Kidney epithelial cell (primary cell): ENCODE data around the gene HOXB7. TPM values are rescaled to one million over a fixed set of nuclear protein-coding genes. Genes with fewer than 3 reads are reported as not detected.
A peak's percentile ranks its signal among the peaks of the same experiment; 100 is the strongest.

Source experiments
- DNase-seq: peaks from one replicate; pipeline ENCODE4 v3.0.0-alpha.2; 2010; ENCODE audit warnings: low read depth
- H3K27me3 ChIP-seq: 2 replicates; pipeline ENCODE4 v1.6.0; 2011; ENCODE audit warnings: low read length; ENCODE audit not compliant: control insufficient read depth, insufficient read depth
- H3K36me3 ChIP-seq: 2 replicates; pipeline ENCODE4 v1.5.1; 2011; ENCODE audit warnings: low read length; ENCODE audit not compliant: control insufficient read depth, insufficient read depth
- H3K4me3 ChIP-seq: 2 replicates; pipeline ENCODE4 v1.5.1; 2011; ENCODE audit warnings: low read depth, mild to moderate bottlenecking, control low read depth, low read length
- total RNA-seq: library from RNA; depleted of rRNA; stranded (reverse); fragments of >200 nt; gene quantifications from 2 replicates; pipeline ENCODE4 v1.2.3, GENCODE V29; 2015
- TF ChIP-seq, protein P1 (sequence below): IDR thresholded peaks from 2 replicates; pipeline ENCODE4 v1.5.1; 2011; ENCODE audit warnings: mild to moderate bottlenecking, moderate library complexity, low read length, control low read depth, inconsistent platforms; ENCODE audit not compliant: insufficient read depth, poor library complexity, severe bottlenecking

HOXB7 gene
- total RNA-seq, 1 donor from 2014 or later: 27.2 TPM

DNA sequence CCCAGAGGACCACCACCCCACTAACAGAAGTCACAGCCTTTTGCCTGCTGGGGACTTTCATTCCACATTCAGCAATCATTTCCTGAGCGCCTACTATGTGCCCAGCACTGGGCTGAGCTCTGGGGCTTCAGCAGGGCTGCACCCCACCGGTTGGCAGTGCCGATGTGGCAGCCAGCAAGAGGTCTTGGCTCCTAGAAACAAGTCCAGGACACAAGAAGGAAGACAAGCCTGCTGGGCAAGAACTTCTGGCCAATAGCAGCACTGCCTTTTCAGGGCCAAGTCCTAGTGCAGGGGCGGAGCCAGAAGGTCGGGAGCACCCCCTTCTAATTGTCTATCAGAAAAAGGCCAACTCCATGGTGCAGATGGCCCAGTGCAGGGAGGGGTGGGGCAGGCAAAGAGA, 28.3 kb upstream of the HOXB7 start:
- H3K27me3 ChIP-seq: no peaks in the 10 kb centered on the region
- no peak for DNase-seq
- H3K36me3 ChIP-seq: peaks cover 1% of the 10 kb centered on the region
- H3K4me3 ChIP-seq: no peak overlapping the region
- TF ChIP-seq, protein P1, sequence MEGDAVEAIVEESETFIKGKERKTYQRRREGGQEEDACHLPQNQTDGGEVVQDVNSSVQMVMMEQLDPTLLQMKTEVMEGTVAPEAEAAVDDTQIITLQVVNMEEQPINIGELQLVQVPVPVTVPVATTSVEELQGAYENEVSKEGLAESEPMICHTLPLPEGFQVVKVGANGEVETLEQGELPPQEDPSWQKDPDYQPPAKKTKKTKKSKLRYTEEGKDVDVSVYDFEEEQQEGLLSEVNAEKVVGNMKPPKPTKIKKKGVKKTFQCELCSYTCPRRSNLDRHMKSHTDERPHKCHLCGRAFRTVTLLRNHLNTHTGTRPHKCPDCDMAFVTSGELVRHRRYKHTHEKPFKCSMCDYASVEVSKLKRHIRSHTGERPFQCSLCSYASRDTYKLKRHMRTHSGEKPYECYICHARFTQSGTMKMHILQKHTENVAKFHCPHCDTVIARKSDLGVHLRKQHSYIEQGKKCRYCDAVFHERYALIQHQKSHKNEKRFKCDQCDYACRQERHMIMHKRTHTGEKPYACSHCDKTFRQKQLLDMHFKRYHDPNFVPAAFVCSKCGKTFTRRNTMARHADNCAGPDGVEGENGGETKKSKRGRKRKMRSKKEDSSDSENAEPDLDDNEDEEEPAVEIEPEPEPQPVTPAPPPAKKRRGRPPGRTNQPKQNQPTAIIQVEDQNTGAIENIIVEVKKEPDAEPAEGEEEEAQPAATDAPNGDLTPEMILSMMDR: no peak

DNA sequence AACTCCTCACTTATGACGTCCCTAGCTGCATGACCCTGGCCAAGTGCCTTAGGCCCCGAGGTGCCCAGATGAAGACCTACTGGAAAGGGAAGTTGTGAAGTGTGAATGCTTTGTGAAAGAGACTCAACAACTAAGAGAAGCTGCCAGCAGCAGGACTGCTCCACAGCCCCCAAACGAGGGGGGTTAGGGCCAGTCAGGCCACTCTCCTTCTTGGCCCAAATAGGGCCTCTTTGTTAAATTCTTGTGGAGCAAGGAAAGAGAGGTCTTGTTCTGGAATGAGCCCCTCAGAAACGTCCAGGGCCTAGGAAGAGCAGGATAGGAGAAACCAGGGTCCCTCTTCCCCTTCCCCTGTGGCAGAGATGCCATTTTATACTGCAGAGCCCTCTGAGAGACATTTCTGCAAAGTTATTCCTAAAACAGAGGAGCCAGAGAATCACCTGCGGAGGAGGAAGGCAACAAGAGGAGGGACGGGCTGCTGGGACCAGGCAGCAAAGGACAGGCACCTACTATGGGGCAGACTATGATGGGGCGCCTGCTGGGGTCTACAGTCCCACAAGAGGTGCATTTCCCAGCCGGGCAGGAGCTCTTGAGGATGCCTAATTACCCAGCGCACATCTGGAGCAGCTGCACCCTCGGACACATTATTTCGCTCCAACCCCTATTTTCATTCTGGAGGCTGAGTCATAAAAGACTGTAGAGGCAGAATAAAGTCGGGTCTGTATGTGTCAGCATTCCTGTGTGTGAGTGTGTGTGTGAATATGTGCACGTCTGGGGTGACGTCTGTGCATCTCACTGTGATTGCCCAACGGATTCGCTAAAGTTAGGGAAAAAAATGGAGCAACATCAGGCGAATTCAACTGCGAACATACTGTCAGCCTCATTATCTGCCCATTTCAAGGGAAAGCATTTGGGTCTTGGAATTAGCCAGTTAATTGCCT, 26.8 kb upstream of the HOXB7 start:
- no peaks in the 10 kb centered on the region for H3K36me3 ChIP-seq
- TF ChIP-seq, protein P1: no peak
- no peaks in the 10 kb centered on the region for H3K27me3 ChIP-seq
- peak; percentile 85 for DNase-seq
- H3K4me3 ChIP-seq: no peak overlapping the region

DNA sequence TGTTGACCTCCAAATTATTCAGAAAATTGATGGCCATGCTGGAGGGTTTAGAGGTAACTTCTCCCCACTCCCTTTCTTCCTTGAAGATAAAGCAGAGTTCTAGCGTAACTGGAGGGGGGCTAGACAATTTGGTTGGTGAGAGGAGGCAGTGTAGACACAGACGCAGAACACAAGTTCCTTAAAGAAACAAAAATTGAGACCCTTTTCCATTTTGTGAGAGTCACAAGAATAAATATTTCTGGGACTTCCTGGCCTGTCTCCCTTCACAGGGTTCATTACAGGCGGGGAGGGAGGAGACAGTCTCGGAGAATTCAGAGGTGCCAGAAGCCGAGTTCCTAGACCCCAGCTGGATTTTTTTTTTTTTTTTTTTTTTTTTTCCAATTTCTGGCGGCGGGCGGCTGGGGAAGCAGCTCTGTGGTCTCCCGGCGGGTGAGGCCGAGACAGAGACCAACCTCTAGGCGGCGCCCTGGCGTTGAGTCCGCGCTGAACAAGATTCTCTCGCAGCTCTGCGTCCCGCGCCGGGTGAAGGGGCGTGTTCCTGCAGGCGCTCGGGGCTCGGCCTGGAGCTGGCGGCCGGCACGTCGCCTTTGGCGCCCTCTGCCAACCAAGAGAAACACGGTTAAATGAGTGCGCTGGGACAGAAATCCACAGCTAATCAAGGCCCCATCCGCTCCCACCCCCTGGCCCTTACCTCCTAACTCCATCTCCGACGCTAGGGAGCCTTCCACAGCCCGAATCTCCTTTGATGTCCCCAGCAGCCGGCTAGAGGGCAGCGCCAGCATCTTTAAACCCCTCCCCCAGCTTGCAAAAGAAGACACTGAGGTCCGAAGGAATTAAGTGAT, 25.6 kb upstream of the HOXB7 start:
- Histone ChIP-seq H3K4me3 (no peak overlapping the region), H3K27me3 (no peaks in the 10 kb centered on the region), H3K36me3 (no peaks in the 10 kb centered on the region)
- TF ChIP-seq, protein P1: peak; percentile 80
- peak; percentile 80 for DNase-seq

DNA sequence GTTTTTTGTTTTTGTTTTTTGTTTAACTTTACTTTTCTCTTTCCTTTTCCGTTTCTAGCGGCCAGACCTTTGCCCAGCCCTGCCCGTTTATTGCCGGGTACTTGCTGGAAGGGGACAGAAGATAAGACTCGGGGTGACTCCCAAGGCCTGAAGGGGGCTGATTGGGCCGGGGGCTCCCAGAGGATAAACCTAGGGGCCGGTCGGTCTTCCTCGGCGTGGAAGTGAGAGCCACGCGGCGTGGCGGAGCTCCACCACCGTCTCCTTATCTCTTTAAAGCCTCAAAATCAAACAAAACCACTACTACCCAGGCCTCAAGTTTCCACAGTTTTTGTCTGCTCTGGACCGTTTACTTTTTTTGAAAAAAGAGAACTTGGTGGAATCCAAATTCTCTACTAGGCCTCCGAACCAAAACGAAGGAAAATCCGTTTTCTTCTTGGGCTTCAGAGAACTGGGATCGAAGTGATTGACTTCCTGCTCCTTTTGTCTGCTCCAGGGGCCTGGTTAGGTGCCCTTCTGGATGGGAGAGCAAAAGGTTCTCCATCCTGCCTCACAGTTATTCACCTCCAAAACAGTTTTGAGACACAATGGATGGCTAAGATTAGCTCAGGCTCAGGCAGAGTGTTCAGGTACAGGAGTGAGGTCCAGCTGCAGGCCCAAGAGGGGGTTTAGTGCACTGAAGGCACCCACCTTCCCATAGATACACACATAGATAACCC, 23.8 kb upstream of the HOXB7 start:
- DNase-seq: no peak
- TF ChIP-seq, protein P1: no peak
- Histone ChIP-seq H3K36me3 (no peaks in the 10 kb centered on the region), H3K27me3 (no peaks in the 10 kb centered on the region), H3K4me3 (no peak overlapping the region)

DNA sequence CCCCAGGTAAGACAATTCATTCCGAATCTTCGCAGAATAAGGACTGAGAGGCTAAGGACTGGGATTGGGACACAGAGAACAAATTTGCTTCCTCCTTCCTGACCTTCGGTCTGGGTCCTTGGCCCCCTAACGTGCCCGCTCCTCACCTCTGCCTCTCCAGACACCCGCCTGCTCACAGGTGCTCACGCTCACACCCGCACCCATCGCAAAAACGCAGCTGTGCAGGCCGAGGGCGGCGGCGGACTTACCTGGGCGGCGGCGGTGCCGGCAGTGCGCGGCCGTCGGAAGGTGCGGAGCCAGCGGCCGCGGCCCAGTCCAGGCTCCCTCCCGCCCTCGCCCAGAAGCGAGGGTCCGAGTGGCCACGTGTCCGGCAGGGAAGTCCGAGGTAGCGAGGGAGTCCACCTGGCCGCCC, 22.5 kb upstream of the HOXB7 start:
- no peak overlapping the region for H3K4me3 ChIP-seq
- no peaks in the 10 kb centered on the region for H3K36me3 ChIP-seq
- no peak for DNase-seq
- no peaks in the 10 kb centered on the region for H3K27me3 ChIP-seq
- TF ChIP-seq, protein P1: no peak
